NCI-H146 treated with DMSO at 0.1 percent for 48 hours (cell line): ENCODE data around the gene COL24A1.
"Not testable (repeated sequence)": the region's sequence is repeated elsewhere in the genome, so short reads cannot be mapped to it uniquely, and the experiment has no call there.

Source experiments
- DNase-seq: peaks from one replicate; lab custom pipeline; 2025; ENCODE audit not compliant: unreplicated experiment; lab: John Stamatoyannopoulos, UW

The COL24A1 gene

DNA sequence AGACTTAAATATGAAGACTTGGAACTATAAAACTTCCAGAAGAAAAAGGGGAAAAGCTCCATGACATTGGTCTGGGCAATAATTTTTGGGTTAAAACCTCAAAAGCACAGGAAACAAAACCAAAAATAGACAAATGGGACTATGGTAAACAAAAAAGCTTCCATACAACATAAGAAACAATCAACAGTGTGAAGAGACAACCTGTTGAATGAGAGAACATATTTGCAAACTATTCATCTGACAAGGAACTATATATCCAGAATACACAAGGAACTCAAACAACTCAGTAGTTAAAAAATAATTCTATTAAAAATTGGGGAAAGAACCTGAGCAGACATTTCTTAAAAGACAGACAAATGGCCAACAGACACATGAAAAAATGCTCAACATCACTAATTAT is 255.7 kb downstream of the COL24A1 start:
- DNase-seq, result no peak

GRCh38 chr1:85898861-85899260 is 257.7 kb downstream of the COL24A1 start:
- DNase-seq, result no peak

GRCh38 chr1:85894651-85895050 is 261.9 kb downstream of the COL24A1 start:
- no peak for DNase-seq

DNA sequence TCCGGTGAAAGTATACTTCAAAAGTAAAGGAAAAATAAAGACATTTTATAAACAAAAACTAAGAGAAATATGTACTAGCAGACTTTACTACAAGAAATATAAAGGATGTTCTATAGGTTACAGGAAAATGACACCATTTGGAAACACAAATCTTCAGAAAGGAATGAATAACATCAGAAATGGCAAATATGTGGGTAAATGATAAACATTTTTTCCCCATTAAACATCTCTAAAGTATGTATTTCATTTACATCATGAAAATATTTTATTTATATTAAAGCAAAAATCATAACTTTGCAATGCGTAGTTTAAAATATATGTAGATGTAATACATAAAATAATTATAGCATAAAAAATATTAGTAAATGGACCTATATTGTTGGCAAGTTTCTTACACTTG is 264.2 kb downstream of the COL24A1 start:
- no peak for DNase-seq

DNA sequence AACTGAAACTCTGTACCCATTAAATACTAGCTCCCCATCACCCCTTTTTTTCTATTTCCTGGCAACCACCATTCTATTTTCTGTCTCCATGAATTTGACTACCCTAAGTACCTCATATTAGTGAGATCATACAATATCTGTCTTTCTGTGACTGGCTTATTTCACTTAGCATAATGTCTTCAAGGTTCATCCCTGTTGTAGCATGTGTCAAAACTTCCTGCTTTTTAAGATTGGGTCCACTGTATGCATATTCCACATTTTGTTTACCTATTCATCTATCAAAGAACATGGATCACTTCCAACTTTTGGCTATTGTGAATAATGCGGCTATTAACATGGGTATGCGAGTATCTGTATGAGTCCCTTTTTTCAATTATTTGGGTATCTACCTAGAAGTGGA is 266.7 kb downstream of the COL24A1 start:
- DNase-seq, result no peak

DNA sequence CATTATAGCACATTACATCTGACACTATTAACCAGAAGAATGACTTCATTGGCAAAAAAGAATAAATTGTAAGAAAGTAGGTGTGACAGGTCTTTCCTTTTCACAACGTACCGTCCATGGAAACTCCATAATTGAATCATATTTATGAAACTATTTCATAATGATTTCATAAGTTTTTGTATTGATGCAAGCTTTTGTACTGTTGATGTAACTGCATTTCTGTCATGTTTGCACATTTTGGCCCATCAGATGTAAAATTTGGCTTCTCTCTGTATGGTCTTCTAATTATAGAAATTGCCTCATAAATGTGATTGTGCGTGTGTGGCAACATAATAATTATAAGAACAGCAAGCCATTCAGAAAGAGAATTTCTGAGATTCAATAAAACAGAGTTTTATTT is 267.7 kb downstream of the COL24A1 start:
- DNase-seq, result no peak

DNA sequence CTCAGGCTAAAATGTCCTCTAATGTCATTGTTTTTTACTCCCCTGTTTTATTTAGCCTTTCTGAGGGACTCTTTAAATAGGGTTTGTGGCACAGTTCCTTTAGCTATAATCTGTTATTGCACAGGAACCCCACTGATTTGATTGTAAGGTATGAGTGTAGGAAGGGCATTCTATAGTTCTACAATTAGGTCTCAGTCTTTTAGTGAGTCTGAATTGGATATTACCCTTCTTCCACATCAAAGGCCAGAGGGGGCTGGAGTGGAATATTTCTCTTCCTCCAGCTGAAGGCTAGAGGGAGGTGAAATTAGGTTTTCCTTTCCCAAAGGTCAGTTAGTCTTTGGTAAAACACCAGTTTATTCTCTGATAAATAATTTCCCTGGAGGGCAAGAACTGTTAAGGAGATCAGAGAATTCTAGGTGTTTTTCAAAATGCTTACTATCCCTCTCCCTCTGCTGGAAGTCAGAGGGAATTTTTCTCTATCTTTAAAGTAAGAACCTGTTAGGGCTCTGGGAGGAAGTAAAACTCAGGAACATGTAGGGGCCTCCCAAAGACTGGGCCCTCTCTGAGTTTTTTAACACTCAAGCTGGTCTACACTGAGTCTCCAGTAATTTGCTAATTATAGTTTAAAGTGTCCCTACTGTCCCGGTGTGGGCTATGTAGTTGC is 272.1 kb downstream of the COL24A1 start:
- DNase-seq, result no peak

- no peak for DNase-seq
These were observed 289.4 kb downstream of the COL24A1 start for GRCh38 chr1:85867189-85867588.

DNA sequence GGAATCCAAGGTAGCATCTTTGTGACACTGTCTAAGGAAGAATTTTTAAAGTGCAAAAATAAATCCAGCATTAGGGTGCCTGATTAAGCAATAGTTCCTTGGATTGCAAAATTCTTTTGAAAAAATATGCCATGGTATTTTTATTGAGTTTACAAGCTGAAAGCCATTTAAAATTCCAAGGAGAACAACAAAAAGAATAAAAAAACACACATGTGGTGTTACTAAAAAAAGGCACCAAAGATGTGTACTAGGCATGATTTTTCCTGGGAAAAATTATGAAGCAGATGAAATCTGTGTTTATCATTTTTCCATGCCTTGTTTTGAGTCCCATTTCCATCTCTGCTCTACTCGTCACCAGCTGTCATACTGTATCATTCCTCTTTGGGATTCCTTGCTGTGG is 291.4 kb downstream of the COL24A1 start:
- no peak for DNase-seq

- DNase-seq, result no peak
These were observed 291.8 kb downstream of the COL24A1 start for GRCh38 chr1:85864727-85865126.

GRCh38 chr1:85863639-85864038 is 292.9 kb downstream of the COL24A1 start:
- DNase-seq, result not testable (repeated sequence)

DNA sequence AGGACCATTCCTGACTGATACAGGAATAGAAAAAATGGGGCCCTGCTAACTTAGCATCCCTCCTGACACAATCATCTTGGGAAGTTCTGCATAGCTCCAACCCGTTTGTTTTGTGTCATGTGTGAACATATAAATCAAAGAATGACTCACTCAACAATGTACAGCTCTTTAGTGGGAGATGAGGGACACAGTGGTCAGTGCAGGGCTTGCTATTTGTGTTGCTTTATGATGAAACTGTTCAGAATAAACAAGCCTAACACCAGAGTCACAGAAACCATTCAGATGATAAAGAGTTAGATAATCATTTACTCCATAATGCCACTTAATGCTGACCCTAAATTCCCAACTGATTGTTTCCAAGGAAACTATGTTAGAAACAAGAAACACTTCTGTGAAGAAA is 294.1 kb downstream of the COL24A1 start:
- no peak for DNase-seq

DNA sequence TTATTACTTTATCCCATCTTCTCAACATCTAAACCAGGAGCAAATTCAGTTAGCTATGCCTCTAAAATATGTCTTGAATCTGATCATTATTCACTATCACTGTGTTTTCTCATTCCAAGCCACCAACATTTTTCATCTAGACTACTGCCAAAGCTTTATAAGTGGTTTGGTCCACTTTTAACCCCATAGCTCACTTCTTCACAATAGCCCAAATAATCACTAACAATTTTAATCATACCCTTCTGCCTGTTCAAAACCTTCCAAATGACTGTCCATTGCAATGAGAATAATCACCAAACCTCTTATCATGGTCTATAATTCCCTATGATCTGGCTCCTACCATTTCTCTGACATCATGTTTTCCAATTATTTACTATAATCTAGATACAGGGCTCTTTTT is 298.6 kb downstream of the COL24A1 start:
- no peak for DNase-seq

- DNase-seq, result no peak
These were observed 306.3 kb downstream of the COL24A1 start for GRCh38 chr1:85850238-85850637.

- DNase-seq, result no peak
These were observed 306.9 kb downstream of the COL24A1 start for GRCh38 chr1:85849660-85850059.

DNA sequence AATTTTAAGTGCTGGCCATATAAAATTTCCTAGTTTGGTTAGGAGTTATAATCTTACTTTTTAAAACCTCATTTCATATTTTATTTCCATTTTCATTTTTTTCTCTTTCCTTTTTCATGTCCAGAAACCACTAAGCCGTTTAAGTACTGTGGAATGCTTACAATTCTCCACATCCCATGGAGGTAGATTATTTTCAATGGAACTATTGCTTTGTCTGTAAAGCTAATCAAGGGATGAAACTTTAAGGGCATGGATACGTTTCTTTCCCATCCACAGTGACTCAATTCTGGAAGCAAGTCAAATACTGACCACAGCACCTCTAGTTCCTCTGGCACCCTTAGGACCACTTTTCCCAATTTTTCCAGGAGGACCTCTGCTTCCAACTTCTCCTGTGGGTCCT is 309.2 kb downstream of the COL24A1 start:
- no peak for DNase-seq

DNA sequence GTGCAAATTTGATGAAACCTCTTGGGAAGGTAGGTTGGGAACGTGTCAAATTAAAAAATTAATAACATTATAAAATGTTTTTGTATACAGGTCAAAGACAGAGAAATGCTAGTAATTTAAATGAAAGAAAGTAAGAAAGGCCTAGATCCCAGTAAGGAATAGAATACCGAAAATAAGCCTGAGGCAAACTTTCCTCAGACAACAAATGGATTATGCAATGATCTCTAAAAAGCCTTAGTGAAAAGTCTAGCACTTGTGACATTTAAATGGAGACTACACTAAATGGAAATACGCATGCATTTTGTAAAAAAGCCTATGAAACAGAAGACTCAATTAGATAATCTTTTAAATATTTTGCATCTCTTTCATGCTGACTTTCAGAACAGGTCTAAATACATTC is 309.9 kb downstream of the COL24A1 start:
- DNase-seq, result no peak

GRCh38 chr1:85839459-85839858 is 317.1 kb downstream of the COL24A1 start:
- no peak for DNase-seq

DNA sequence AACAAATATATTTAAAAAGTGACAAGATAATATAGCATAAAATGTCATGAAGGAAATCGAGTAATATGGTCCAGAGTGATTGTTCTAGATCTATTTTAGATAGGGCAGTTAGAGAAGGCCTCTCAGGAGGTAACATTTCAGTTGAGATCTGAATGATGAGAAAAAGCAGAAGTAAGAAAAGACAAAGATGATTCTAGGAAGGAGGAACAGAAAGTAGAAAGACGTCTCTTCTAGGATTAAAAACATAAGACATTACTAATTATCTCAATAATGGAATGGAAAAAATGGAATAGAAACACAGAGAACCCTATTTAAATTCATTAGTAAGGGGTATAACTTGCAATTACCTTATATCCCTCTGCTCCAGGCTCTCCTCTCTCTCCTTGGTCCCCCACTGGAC is 318.3 kb downstream of the COL24A1 start:
- no peak for DNase-seq

GRCh38 chr1:85836736-85837135 is 319.8 kb downstream of the COL24A1 start:
- no peak for DNase-seq

- DNase-seq, result not testable (repeated sequence)
These were observed 323.4 kb downstream of the COL24A1 start for GRCh38 chr1:85833165-85833564.

- no peak for DNase-seq
These were observed 325.7 kb downstream of the COL24A1 start for GRCh38 chr1:85830837-85831236.

DNA sequence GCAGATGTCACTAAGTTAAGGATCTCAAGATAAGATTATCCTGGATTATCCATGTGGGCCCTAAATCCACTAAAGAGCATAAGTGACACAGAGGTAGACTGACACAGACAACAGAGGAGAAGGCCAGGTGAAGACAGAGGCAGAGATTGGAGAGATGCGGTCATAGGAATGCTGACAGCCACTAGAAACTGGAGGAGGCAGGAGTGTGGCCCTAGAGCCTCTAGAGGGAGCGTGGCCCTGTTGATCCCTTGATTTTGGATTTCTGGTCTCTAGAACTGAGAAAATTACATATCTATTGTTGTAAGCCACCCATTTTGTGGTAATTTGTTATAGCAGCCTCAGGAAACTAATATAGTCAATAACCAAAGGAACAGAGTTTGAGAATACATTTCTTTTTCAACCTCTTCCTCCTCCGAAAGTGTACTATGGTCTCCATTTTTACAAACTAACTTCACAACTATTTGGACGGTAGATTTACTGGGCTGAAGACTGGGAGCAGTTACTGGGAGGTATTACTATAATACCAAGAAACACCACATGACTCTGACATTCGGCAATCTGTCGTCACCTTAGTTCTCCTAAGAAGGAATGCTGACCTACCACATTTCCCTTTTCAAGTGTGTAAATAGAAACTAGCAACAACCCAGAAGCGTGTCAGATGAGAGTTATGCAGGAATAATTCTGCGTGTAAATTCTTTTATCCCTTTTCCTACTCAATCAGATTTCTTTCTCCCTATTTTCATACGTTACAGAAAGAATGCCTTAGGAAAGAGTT is 332.3 kb downstream of the COL24A1 start:
- DNase-seq, result no peak
